HCT116 (cell line): ENCODE results near the gene CADPS2. TPM values are rescaled to one million over a fixed set of nuclear protein-coding genes. Genes with fewer than 3 reads are reported as not detected.

Experiments
- ATAC-seq: fragments of 200-7000 bp; cut with Tn5 transposase; 2 replicates; pipeline ENCODE4 v1.9.1; 2020; ENCODE audit warnings: mild to moderate bottlenecking, moderate library complexity
- BruUV-seq: library from RNA; stranded (reverse); fragments of 400-500 nt; replicated peaks from 2 replicates; lab custom pipeline; 2021; lab: Mats Ljungman, UMichigan
- CTCF ChIA-PET: fragments of 300-600 bp; sonication (Branson Sonifier 250); formaldehyde crosslinking; loops from one replicate; lab custom pipeline; 2021; ENCODE audit warnings: antibody characterized with exemption; lab: Charles Lee
- POLR2A ChIA-PET: fragments of 300-600, 350-600 bp; sonication (Branson Sonifier 250); formaldehyde crosslinking; loops from one replicate; lab custom pipeline; 2021; ENCODE audit warnings: antibody characterized with exemption; lab: Charles Lee
- RAD21 ChIA-PET, 2 experiments: fragments of 300-600 bp; sonication (Branson Sonifier 250); formaldehyde crosslinking; loops; one replicate each; lab custom pipeline; 2023; ENCODE audit warnings: low total read pairs in 2 of 2; ENCODE audit not compliant: uncharacterized antibody in 2 of 2, unreplicated experiment in 2 of 2, low non-redundant PET in 1 of 2; lab: Charles Lee
- DNase-seq: peaks from one replicate; pipeline ENCODE4 v3.0.0-alpha.2; 2010; ENCODE audit warnings: low read depth, low spot score
- H2AFZ ChIP-seq: fragments of 200-600 bp; shearing (Covaris generic), sonication (generic); 2 replicates; pipeline ENCODE4 v1.6.1; 2017; ENCODE audit warnings: low read depth, mixed run types, mixed read lengths, antibody characterized with exemption, low read length; ENCODE audit not compliant: poor library complexity, severe bottlenecking
- H3K27ac ChIP-seq: 2 replicates; pipeline ENCODE4 v1.5.1; 2012; ENCODE audit warnings: low read depth, low read length
- H3K27me3 ChIP-seq: fragments of 200-600 bp; sonication (generic); 2 replicates; pipeline ENCODE4 v1.6.1; 2016; ENCODE audit warnings: mixed run types, low read length, mixed read lengths; ENCODE audit not compliant: insufficient read depth
- H3K36me3 ChIP-seq, 2 experiments: fragments of 200-500 bp in 1 of 2; fragments of 200-600 bp in 1 of 2; sonication (Bioruptor generic) in 1 of 2; sonication (generic) in 1 of 2; 2 replicates each; pipeline versions ENCODE4 v1.5.1 to v1.6.1; 2014 to 2016; ENCODE audit warnings: low read length in 2 of 2, inconsistent platforms in 1 of 2, mixed read lengths in 1 of 2, mixed run types in 1 of 2; ENCODE audit not compliant: insufficient read depth in 2 of 2, control insufficient read depth in 1 of 2
- H3K4me1 ChIP-seq, 2 experiments: fragments of 200-600 bp in 1 of 2; sonication (generic) in 1 of 2; 2 replicates each; pipeline versions ENCODE4 v1.5.1 to v1.6.1; 2012 to 2017; ENCODE audit warnings: low read length in 2 of 2, inconsistent platforms in 1 of 2, mild to moderate bottlenecking in 1 of 2, mixed read lengths in 1 of 2, mixed run types in 1 of 2, moderate library complexity in 1 of 2; ENCODE audit not compliant: insufficient read depth in 2 of 2, control insufficient read depth in 1 of 2
- H3K4me2 ChIP-seq: fragments of 200-600 bp; sonication (generic); 2 replicates; pipeline ENCODE4 v1.6.1; 2017; ENCODE audit warnings: mixed run types, low read length, mixed read lengths
- H3K4me3 ChIP-seq, 2 experiments: fragments of 200-600 bp in 1 of 2; sonication (generic) in 1 of 2; replicated peaks in 1 of 2; 2 replicates each; pipeline ENCODE4 v1.5.1; 2011 to 2016; ENCODE audit warnings: low read length in 2 of 2, control low read depth in 1 of 2, low read depth in 1 of 2, mild to moderate bottlenecking in 1 of 2, mixed read lengths in 1 of 2, mixed run types in 1 of 2
- H3K79me2 ChIP-seq: fragments of 200-600 bp; sonication (generic); 2 replicates; pipeline ENCODE4 v1.6.1; 2017; ENCODE audit warnings: mild to moderate bottlenecking, mixed run types, low read length, moderate library complexity, mixed read lengths; ENCODE audit not compliant: insufficient read depth
- H3K9ac ChIP-seq: fragments of 200-600 bp; sonication (generic); 2 replicates; pipeline ENCODE4 v1.6.1; 2016; ENCODE audit warnings: low read length, mixed read lengths
- H3K9me2 ChIP-seq: fragments of 200-600 bp; sonication (generic), shearing (Covaris generic); 2 replicates; pipeline ENCODE4 v1.6.1; 2017; ENCODE audit warnings: mixed run types, mild to moderate bottlenecking, moderate library complexity; ENCODE audit not compliant: insufficient read depth
- H3K9me3 ChIP-seq, 2 experiments: fragments of 200-500 bp in 1 of 2; fragments of 200-600 bp in 1 of 2; sonication (Bioruptor generic) in 1 of 2; sonication (generic) in 1 of 2; 2 replicates each; pipeline ENCODE4 v1.6.1; 2014 to 2017; ENCODE audit warnings: low read length in 2 of 2, mixed read lengths in 2 of 2, inconsistent platforms in 1 of 2, low read depth in 1 of 2, mild to moderate bottlenecking in 1 of 2, mixed run types in 1 of 2, moderate library complexity in 1 of 2; ENCODE audit not compliant: control insufficient read depth in 1 of 2, insufficient read depth in 1 of 2
- H4K20me1 ChIP-seq: fragments of 200-600 bp; sonication (generic), shearing (Covaris generic); 2 replicates; pipeline ENCODE4 v1.6.1; 2017; ENCODE audit warnings: mixed run types, mild to moderate bottlenecking, moderate library complexity; ENCODE audit not compliant: insufficient read depth
- ELF1 ChIP-seq: IDR thresholded peaks from 2 replicates; pipeline ENCODE4 v1.6.1; 2012; ENCODE audit warnings: low read depth, borderline replicate concordance
- EZH2 ChIP-seq: fragments of 200-600 bp; sonication (generic); IDR thresholded peaks from 2 replicates; pipeline ENCODE4 v1.6.1; 2017; ENCODE audit warnings: antibody characterized with exemption, mixed run types
- EZH2phosphoT487 ChIP-seq: fragments of 200-600 bp; IDR thresholded peaks from 2 replicates; pipeline ENCODE4 v1.6.1; 2018; ENCODE audit warnings: antibody characterized with exemption, borderline replicate concordance
- FOSL1 ChIP-seq: IDR thresholded peaks from 2 replicates; pipeline ENCODE4 v1.6.1; 2012; ENCODE audit warnings: low read depth
- POLR2A ChIP-seq: IDR thresholded peaks from 2 replicates; pipeline ENCODE4 v1.7.0; 2011; ENCODE audit warnings: borderline replicate concordance; ENCODE audit not compliant: insufficient read depth, insufficient read length; ENCODE audit errors: extremely low read depth
- SIN3A ChIP-seq: IDR thresholded peaks from 2 replicates; pipeline ENCODE4 v1.6.1; 2012; ENCODE audit warnings: low read depth
- YY1 ChIP-seq: IDR thresholded peaks from 2 replicates; pipeline ENCODE4 v1.6.1; 2011; ENCODE audit warnings: low read length, low read depth, moderate library complexity, mild to moderate bottlenecking; ENCODE audit not compliant: insufficient replicate concordance; ENCODE audit errors: extremely low read depth
- intact Hi-C: fragments of 100-400 bp; cut with micrococcal nuclease; formaldehyde crosslinking; loops from 2 replicates; pipeline ENCODE4 v1.10.0; 2022
- total RNA-seq: library from RNA; stranded (reverse); gene quantifications from one replicate; pipeline ENCODE4 v1.2.1, GENCODE V29; 2021; ENCODE audit not compliant: unreplicated experiment

The CADPS2 gene
- total RNA-seq, 1 experiment from 2014 or later: 7.5 TPM

GRCh38 chr7:122301858-122302760, 584.2 kb downstream of the CADPS2 start (continued):
- TF ChIP-seq YY1: no peak
- no peak for TF ChIP-seq ELF1
- no peak for TF ChIP-seq EZH2phosphoT487
- no peak for TF ChIP-seq POLR2A
- TF ChIP-seq SIN3A: no peak
- TF ChIP-seq, all 23 proteins: peak for 0

GRCh38 chr7:122300956-122301833, 585.1 kb downstream of the CADPS2 start:
- H3K4me1 ChIP-seq: peaks cover 0 to 9% of the 10 kb centered on the region in 2 experiments; a peak in 3 of 4 replicates
- H3K9me3 ChIP-seq: no peaks in the 10 kb centered on the region
- intact Hi-C loops: no loop called here
- H3K4me3 ChIP-seq: no peak overlapping the region
- H3K9ac ChIP-seq: no peak overlapping the region
- no TSS peak for BruUV-seq
- H3K9me2 ChIP-seq: no peaks in the 10 kb centered on the region
- no peaks in the 10 kb centered on the region for H4K20me1 ChIP-seq
- TF ChIP-seq EZH2 (no peak), FOSL1 (no peak)
- ATAC-seq (no peak), DNase-seq (no peak)
- H3K27me3 ChIP-seq: no peaks in the 10 kb centered on the region
- H3K4me2 ChIP-seq: no peak overlapping the region
- H3K27ac ChIP-seq: no peak overlapping the region
- POLR2A ChIA-PET: no interaction called here
- no peak overlapping the region for H2AFZ ChIP-seq
- CTCF ChIA-PET: no interaction called here
- RAD21 ChIA-PET: no interaction called here
- no peaks in the 10 kb centered on the region for H3K36me3 ChIP-seq
- no peaks in the 10 kb centered on the region for H3K79me2 ChIP-seq
